ENCODE data around the gene SNRPD1.

DNA sequence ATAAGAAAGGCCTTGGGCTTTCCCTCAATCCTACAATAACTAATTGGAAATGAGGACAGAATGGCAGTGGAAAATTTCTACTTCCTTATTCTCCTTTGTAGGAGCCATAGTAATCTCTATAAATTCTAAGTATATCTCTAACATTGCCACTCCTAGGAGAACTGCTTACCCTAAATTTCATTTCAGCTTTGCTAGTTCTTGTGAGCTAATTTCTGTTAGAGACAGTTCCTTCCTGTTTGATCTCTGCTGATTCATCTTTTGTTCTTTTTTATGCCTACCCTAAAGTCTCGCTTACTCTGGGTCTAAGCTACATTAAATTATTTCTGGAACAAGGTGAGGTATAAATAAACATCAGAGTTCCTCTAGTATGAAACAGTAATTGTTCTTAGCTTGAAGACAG, 66.7 kb downstream of the SNRPD1 start:
- TF ChIP-seq, protein P1, sequence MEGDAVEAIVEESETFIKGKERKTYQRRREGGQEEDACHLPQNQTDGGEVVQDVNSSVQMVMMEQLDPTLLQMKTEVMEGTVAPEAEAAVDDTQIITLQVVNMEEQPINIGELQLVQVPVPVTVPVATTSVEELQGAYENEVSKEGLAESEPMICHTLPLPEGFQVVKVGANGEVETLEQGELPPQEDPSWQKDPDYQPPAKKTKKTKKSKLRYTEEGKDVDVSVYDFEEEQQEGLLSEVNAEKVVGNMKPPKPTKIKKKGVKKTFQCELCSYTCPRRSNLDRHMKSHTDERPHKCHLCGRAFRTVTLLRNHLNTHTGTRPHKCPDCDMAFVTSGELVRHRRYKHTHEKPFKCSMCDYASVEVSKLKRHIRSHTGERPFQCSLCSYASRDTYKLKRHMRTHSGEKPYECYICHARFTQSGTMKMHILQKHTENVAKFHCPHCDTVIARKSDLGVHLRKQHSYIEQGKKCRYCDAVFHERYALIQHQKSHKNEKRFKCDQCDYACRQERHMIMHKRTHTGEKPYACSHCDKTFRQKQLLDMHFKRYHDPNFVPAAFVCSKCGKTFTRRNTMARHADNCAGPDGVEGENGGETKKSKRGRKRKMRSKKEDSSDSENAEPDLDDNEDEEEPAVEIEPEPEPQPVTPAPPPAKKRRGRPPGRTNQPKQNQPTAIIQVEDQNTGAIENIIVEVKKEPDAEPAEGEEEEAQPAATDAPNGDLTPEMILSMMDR (IDR thresholded peaks at IDR 0.05; ENCODE audit: poor library complexity): no peak
- TF ChIP-seq EZH2 (IDR thresholded peaks at IDR 0.05; ENCODE audit: borderline replicate concordance) (no peak), EZH2phosphoT487 (IDR thresholded peaks at IDR 0.05; ENCODE audit: low read depth, severe bottlenecking, unreplicated experiment) (no peak)

All from hepatocyte (in vitro differentiated cells).